ENCODE measurements around the gene ATF7IP2.

DNA sequence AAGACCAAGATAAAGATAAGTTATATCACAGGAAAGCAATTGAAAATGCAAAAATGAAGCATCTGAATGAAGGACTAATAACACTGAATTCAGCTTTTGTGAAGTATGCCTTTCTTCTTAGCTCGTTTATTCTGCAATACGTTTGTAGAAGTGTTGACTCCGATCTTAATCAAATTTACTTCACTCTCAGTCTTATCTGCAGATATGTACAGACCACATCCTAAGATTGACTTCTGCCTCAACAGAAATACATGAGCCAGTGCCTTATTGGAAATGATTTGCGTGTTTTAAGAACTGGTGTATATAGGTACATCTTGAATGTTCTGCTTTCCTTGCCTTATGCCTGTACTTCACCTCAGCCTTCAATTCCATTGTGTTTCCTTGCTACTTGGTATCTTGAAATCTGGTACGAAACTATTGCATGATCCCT lies 1.3 kb downstream of the ATF7IP2 start:
- TF ChIP-seq POLR2AphosphoS5 (IDR thresholded peaks at IDR 0.05; ENCODE audit: low read depth, low read length) (no peak), POLR2A (IDR thresholded peaks at IDR 0.05; ENCODE audit: low read depth, low read length) (no peak), TAF1 (IDR thresholded peaks at IDR 0.05; ENCODE audit: borderline replicate concordance, low read depth, low read length) (no peak)

Data from GM12892 (cell line).